Superior temporal gyrus (tissue), 1 donor: Measurements from ENCODE around the gene CASK.

Experiments
- DNase-seq: peaks from one replicate; pipeline ENCODE4 v3.0.0-alpha.2; 2016; ENCODE audit errors: extremely low spot score

CASK gene

DNA sequence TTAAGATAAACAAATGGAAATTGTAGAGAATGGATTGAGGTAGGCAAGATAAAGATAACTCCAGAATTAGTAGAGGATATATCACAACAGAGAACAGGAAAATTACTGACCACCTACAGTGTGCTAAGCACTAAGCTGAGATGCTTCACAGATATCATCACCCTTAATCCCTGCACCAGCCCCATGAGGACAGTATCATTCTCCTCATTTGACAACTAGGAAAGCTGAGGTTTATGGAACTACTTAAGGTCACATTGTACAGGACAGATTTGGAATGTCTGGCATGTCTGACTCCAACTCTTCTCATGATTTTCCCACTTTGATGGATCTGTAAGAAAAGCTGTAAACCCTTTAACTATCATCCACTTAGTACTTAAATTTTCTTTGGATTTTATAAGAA, 95.5 kb downstream of the CASK start:
- DNase-seq: no peak

DNA sequence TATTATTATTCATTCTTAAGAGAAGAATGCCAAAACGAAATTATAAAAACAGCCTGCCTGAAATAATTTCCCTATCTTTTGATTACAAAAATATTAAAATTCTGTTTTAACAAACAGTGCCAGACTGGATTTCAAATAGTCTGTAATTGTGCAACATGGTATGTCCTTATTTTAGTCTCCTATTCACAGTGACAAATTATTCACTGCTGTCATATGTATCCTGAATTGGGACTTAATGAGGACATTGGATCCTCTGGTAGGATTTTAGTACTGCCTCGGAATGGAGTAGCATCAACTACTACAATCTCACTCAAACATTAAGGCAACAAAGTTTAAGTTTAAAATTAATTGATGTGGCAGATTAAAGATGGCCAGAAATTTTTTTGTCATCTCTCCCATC, 97.6 kb downstream of the CASK start:
- DNase-seq: no peak

DNA sequence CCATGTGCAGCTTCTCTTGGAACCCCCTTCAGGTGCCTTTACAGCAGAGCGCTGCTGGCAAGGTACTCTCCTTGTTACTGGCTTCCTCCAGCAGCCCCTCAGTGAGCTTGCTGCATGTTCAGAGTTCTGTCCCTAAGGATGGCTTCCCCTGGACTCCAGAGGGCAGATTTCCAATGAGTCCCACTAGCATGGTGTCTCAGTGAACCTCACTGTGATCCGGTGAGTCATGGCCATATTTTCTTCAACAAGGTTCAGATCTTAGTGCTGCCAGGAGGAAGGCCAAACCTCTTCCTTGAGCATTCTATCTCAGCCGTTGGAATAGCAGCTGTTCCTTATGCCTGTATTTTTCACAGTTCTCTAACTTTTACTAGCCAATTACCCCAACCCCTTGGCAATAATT, 98.8 kb downstream of the CASK start:
- no peak for DNase-seq

DNA sequence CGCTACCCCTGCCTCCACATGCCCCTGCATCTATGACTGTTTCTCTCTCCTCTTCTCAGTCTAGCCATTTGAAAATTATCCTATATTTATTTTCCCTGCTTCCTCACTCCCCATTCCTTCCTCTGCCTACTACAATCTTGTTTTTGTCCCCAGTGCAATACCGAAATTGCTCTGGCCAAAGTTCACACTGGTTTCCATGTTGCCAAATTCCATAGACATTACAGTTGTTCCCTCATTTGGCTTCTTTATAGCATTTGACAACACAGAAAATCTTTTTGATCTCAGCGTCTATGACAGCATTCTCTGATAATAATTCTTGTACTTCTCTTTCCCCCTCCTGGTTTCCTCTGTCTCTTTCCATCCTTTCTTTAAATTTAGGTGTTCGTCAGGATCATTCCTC, 100.0 kb downstream of the CASK start:
- no peak for DNase-seq

DNA sequence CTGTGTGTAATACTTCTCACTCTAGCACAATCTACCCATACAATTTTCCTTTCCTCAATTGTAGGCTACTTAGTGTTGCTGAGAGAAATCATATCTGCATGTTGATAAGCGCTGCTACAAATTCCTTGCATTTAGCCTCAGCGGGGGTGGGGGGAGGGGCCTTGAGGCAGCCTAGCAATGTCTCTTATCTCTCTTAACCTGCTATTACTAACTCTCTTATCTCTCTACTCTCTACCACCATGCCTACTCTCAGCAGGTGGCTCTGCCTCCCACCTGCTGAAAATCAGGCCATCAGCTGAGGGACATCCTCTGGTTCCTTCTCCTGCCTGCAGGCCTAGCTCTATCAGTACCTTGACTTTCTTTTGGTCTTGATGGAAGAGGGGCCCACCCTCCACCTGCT, 100.5 kb downstream of the CASK start:
- no peak for DNase-seq

DNA sequence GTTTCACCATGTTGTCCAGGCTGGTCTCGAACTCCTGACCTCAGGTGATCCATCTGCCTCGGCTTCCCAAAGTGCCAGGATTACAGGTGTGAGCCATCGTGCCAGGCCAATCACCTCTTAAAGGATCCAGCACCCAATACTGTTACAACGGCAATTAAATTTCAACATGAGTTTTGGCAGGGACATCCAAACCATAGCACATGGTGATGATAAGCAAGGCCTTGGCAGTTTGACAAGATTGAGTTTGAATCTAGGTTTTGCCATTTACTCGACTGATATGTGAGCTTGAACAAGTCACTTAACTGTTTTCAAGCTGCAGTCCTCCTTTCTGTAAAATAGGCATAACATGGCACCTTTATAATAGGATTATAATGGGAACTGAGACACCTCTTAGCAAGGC, 115.3 kb downstream of the CASK start:
- no peak for DNase-seq

DNA sequence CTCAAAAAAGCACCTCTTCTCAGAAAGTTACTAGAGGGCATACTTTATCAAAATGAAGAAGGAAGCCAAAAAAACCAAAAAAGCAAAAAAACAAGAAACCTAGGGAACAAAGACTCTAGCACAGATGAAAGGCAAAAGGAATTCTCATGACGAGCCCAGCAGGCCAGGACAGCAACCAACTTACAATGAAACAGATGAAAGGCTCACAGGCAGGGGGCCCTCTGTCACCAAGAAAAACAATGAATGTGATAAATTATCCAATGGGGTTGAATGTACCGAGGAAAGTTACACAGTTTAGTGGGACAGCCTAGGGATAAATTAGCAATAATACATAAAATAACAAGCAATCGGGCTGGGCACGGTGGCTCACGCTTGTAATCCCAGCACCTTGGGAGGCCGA, 120.4 kb downstream of the CASK start:
- DNase-seq: no peak

DNA sequence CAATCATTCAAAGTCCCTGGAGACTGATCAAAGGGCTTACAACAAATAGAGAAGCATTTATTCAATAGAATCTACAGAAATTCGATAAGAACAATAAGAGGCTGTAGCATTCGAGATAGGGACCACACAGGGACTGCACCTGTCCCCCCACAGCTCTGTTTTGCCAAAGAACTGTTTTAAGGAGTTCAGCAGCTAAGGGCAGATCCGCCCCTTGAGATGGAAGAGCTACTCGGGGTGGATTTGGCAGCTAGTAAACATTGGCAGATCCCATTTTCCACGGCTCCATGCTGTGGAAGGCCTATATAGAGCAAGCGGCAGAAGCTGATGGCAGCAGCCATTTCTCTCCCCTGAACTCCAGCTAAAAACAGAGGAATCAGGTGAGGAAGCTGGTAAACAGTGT, 123.7 kb downstream of the CASK start:
- DNase-seq: no peak

DNA sequence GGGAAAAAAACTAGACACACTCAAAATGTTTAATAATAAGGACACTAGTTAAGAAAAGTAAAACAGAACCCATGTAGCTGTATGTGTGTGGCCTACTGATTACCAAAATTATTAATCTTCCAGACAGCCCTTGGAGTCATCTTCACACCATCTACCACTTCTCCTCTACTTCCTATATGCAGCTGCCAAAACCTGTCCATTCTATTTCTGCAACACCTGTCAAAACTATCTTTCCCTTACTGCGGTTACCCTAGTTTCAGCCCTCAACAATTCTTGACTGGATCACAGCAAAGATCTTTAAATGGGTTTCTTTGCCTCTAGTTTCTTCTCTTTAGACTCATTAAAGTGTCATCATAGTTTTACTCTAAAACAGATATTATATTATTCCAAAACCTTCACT, 126.8 kb downstream of the CASK start:
- DNase-seq: no peak

DNA sequence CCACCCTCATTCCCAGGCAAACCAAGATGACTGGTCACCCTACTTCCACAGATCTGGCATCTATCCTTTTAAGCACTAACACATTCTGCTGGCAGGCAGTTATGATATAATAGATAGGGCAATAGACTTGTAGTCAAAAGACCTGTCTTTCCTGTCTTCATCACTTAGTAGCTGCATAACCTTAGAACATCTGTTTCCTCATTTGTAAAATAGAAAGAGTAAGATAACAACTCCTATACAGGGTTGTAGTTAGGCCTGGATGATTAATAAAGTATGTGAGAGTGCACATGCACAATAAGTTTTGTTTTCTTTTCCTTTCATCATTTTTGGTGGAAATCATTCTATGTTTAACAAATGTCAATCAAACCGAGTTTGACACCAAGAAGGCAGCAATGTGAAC, 127.3 kb downstream of the CASK start:
- DNase-seq: no peak

DNA sequence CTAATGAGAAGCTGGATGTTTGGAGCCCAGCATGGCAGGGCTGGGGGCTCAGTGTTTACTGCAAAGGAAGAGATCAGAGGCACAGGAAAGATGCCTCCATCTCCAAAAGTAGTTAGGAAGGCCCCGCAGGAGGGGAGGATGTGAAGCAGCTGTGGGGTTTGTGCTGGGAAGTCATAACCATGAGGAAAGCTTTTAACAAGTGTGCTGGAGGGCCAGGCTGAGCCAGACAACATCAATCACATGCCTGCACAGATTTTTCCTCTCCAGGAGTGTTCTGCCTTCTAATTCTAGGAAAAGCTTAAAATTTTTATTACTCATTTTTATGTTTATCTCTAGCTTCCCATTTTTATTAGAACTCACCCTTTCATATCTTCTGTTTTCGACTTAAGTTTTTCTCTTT, 134.0 kb downstream of the CASK start:
- DNase-seq: no peak

DNA sequence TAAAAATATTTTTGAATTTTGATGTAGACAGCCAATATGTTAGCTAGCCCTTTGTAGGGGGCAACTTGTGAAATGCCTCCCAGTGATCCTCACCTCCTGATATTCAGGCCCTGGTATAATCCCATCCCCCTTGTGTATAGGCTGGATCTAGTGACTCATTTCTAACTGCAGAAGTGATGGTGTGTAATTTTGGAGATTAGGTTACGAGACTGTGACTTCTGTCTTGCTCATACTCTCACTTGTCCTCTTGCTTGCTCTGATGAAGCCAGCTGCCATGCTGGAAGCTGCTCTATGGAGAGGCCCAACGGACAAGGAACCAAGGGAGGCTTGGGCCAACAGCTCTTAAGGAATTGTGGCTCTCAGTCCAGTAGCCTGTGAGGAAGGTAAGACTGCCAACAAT, 137.7 kb downstream of the CASK start:
- no peak for DNase-seq

DNA sequence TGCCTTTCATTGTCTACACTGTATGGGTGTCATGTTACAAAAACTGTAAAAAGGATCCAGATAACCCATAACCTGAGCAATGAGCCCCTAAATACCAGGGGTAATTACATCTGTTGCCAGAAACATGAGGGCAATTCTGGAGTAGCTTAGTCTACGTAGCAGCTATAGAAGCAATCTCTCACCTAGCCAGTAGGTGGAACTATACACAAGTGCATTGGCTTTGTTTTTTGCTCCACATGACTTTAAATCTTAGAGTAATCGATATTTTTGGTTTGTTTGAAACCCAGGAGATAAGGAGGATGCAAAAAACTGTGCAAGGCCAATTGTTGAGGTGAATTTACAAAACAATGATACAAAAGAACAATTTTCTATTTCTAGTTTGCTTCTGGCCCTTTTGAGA, 141.9 kb downstream of the CASK start:
- peak; percentile 31 for DNase-seq

DNA sequence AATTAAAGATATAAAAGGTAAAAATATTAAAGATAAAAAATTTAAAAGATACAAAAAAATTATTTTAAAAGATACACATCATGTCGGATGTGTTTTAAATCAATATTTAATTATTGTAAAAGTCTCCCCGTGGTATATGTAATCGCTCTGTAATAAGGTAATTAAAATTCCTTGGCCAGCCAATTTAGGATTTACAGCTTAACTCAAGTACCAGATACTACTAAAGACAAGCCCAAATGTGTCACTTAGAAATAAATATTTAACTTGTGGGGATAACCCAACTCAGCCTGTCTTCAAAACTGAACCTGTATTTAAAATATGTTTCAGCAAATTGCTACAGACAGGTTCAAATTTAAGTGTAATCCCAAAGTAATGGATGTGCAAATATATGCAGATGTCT, 143.4 kb downstream of the CASK start:
- DNase-seq: no peak

DNA sequence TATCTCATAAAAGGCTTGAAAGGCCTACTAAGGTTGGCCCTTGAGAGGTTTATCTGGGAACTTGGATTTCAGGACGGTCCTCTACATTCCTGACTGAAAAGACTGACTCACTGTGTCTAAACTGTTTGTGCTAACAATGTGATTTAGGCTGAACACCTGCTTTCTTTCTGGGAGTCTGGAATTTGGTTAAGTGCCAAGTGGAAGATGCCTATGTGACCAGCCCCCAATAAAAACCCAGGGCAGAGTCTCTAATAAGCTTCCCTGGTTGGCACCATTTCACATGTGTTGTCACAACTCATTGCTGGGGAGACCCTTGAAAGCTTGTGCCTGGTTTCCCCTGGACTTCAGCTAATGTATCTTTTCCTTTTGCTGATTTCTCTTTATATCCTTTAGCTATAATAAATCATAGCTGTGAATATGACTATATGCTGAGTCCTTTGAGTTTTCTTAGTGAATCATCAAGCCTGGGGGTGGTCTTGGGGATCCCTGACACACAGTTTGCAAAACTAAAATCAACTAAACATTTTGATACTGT, 144.3 kb downstream of the CASK start:
- DNase-seq: no peak

DNA sequence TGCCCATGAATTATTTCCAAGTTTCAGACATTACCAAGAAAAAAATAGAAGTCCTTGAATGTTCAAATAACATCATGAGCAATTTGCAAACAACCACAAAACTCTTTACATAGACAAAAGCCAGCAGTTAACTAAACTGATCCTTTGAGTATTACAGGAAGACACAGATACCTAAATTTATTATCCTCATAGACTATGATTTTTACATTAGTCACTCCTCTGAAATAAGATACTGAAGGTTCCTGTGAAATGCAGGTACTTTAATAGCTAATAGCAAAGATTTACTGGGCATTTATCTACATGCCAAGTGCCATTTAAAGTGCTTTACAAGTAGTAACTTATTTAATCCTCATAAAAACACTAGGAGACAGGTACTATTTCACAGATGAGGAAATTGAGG, 161.7 kb downstream of the CASK start:
- DNase-seq: no peak

DNA sequence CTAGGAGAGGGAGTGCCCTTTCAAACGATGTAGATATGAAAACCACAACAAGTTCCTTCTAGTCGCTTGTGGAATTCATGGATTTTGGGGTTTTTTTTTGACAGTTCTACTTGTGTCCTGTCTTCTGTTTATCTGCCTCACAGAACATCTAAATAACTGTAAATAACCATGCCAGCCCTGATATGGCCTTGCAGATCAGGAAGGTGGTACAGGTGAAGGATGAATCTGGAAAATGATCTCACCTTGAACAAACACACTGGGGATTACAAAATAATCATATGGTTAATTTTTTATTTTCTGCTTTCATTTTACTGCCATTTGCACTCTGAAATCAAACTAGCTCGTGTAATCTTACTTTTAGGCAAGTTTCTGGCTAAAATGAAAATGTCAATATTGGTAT, 162.2 kb downstream of the CASK start:
- DNase-seq: no peak

DNA sequence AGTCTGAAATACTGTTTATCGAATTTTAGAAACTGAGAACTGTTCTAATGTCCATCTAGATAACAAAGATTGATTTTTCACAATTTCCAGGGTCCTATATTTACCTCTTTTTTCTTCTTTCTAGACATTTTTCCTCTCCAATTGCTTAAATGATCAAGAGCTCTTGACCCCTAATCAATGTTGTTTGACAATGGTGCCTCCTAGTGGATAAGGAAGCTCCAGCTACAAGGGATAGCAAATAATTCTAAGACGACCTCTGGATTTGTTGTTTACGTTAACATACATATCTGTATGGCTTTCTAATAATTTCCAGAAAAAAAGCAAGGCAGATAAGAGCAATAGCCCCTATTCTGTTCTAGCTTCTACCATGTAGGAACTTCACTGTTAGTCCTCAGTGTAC, 163.5 kb downstream of the CASK start:
- peak; percentile 41 for DNase-seq

DNA sequence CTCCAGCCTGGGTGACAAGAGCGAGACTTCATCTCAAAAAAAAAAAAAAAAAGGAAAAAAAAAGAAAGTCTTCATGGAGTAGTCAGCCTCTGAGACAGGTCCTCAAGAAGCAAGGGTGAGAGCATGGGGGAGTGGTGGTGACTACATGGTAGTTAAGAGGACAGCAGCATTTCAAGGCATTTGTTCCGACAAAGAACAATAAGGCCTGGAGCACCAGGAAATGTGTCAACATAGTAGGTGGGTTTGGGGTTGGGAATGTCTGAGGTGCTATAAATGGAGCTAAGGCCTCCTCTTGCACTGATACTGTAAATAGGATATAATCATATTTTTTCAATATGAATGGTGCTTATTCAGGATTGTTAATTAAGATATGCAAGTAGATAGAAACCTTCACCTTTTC, 165.0 kb downstream of the CASK start:
- DNase-seq: no peak

DNA sequence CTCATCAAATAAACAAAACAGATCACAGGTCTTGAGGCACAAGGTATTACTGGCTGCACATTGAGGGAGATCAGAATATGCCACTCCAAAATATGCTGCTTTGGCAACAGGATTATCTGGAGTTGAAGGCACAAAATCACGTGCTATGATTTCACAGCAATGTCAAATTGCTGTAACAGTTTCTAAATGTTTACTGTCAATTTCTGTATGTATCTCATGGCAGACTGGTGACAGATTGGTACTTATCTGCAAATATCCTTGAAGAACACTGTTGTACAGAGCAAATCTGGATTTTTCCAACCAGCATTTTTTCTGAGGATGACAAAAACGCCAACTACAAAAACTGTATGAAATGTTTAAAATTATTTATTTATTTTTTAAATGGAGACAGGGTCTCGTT, 172.6 kb downstream of the CASK start:
- no peak for DNase-seq

DNA sequence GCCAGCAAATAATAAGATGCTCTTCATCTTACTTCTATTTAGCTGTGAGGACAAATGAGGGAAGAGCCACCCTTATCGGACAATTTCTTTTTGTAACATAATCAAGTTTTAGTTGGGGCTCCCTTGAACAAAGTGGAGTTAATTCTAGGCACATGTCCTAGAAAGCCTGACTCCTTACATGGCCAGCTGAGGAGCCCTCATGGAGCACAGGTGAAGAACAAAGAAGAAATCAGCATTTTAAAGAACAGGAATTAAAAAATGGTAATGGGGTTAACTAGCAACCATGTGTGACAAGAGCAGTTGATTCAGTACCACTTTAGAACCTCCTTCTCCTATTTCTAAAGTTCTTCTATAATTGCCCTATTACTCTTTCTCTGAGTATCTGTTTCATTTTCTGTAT, 183.5 kb downstream of the CASK start:
- no peak for DNase-seq

DNA sequence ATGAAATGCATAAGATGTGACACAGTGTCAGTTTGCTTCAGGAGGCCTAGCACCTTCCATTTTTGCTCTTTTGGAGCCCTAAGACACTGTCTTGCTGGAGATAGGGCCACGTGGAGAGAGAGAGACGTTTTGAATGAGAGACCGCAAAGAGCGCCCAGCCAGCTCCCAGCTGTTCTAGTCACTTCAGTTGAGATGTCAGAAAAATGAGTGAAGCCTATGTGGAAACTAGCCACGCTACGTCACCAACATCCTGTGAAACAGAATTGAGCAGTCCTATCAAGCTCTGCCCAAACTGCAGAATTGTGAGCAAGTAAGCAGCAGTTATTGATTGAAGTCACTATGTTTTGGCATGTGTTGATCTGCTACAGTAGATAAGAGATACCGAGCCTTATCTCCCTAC, 186.3 kb downstream of the CASK start:
- DNase-seq: no peak

DNA sequence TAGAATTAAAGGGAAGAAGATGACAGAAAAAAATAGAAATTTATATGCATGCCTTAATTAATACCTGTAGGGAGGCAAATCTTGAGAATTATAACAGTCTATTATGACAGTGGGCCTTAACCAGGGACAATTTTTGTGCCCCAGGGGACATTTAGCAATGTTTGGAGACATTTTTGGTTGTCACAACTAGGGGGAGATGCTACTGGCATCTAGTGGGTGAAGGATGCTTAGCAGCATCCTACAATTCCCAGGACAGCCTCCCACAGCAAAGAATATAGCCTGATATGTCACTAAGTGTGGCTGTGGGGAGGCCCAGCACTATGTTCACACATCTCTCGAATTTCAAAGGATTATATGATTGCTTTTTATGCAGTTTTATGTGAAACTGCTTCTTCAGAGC, 188.8 kb downstream of the CASK start:
- DNase-seq: peak; percentile 36

DNA sequence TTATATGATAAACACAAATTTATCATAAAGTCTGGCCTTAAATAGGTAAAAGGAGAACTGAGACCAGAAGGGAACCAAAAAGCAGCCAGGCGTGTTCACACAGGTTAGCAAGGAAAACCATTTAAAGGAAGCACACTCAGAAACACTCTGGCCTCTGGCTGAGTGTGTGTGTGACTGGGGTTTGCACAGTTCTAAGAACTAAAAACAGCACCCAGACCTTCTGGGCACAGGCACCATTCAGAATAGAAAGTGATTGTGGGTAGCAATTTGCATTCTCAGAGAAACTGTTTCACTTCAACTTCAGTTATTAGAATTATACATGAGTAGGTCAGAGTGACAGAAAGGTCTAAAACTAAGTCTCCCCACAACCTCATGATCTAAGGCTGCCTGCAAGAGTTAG, 189.4 kb downstream of the CASK start:
- peak; percentile 15 for DNase-seq

DNA sequence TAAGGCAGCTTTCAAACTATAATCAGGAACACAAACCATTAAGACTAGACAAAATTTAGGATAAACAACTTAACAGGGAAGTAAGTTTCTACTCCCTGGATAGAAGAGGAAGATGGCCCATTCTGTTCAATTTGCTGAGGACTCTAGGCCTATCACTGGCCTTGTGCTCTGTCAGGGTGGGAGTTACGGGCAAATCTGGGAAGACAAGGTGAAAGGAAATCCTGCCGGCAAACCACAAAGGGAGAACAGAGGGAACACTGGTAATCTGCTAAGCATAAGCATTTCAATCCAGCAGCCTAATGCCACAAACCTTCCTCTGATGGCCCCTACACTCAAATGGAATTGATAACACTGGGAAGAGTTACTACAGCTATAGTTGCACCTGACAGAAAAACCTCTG, 191.1 kb downstream of the CASK start:
- no peak for DNase-seq
